Measurements from ENCODE around the gene MED9.

The MED9 gene

DNA sequence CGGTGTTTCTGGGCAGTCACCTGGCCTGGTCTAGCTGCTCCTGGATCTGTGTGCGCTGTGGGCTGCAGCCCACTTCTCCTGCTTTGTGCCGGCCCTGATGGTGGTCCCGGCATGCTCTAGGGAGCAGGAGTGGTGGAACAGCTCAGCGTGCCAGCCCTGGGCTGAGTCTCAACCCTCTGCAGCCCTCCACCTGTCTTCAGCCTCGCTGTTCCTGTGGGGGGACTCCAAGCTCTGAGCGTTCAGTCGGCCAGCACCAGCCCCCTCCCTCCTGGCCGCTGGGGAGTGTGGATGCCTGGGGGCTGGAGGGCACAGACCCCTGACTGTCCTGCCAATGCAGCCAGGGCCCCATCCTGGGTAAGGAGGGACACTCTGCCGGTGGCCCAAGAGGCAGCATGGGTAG lies 43.1 kb downstream of the MED9 start:
- no peak for DNase-seq

DNA sequence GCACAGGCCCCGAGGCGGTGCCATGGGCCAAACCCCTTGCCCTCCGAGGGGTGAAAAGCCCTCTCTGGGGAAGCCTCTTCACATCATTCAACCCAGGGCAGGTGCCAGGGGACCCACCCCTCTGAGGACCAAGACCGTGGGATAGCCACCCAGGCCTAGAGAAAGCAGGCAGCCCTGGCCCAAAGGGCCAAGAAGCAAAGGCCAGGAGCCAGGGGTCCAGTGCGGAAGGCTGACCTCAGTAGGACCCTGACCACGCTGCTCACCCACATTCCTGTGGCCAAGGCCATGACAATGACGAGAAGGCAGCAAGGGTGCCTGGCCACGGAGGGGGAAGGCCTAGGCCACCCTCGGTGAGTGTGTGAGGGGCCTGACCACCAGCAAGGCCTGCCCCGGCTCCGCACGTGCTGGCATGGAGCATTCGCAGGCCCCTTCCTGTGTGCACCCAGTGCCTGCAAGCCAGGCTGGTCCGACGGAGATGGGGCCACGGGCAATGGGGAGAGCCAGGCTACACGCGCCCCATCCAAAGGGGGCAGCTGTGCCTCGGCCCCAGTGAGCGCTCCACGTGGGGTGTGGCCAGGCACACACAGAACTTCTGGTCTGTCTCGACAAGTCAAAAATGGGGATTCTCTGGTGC lies 43.9 kb downstream of the MED9 start:
- DNase-seq = no peak

DNA sequence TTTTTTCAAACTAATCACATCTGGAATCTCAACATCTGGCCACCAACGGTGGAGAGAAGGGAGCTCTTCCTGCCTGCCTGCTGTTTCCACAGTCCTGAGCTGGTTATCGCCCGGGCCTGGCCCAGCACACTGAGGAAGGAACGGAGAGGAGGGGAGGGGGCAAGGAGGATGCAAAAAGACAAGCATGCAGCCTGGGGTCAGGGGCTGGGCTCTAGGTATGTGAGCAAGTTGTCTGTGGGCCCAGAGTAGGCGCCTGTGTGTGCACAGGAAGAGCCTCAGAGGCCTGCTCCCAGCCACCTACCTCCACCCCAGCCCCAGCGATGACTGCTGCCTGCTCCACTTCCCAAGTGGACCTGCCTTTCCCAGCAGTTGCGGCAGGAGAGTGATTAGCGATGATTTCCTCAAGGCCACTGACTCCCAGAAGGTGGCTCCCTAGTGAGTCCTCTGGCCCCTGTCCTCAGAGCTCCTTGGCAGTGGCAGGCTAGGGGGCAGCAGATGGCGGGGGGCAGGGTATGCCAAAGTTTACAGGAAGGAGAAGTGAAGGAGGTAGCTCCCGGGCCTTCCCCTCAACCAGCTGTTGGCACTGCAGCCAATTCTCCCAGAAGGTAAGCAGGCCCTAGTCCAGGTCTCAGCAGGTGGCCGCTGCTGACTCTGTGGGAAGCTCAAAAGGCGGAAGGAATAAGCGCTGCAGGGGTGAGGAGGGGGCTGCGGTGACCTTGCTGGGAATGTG lies 46.4 kb downstream of the MED9 start:
- DNase-seq = no peak

DNA sequence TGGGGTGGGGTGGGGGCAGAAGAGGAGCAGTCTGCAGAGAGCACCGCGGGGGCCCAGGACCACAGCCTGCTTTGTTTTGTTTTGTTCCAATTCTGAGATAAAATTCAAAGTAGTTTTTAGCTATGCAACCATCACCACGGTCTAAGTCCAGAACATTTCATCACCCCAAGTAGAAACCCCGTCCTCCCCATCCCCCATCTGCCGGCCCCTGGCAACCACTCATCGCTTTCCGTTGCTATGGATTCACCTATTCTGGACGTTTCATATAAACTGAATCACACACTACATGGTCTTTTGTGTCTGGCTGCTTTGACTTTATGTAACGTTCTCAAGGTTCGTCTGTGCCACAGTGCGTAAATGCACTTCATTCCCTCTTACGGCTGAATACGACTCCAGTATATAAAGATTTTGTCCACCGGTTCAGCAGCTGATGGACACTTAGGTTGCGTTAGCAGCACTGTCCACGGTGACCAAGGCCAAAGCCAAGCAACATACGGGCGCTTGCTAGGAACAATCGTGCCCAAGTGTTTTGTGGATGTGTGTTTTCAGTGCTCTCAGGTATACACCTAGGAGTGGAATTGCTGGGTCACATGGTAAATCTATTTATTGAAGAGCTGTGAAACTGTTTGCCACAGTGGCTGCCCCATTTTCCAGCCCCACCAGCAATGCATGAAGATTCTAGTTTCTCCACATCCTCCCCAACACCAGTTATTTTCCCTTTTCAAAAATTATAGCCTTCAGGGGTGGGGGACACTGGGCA lies 47.1 kb downstream of the MED9 start:
- no peak for DNase-seq

DNA sequence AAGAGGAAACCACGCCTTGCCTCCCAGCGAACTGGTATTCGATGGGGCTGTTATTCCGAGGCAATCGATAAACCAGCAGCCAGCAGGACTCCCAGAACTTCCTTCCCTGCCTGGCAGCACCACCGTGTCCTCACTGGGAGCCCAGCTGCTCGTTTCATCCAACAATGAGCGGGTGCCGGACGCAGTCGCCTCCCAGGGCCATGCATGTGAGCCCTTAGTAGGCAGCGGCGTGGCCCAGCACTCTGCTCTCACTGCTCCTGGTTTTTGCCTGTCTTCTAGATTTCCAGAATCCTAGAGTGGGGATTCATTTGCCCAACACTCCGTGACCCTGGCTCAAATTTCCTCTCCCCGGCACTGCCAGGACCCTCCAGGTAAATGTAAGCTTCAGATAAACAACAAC lies 48.5 kb downstream of the MED9 start:
- DNase-seq = no peak

DNA sequence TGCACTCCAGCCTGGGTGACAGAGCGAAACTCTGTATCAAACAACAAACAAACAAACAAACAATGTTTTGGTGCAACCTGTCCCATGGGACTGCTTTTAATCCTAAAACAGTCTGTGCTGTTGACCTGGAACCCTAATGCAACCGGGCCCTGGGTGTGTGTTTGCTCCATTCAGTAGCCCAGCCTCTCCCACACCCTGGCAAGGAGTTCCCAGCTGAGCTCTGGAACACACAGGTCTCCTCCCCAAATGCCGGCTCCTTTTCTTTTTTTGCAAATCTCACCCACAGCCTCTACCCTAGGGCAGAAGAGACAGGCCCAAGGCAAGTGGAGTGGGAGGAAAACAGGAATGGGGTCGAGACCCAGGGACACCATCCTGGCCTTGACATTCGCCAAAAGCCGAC lies 49.2 kb downstream of the MED9 start:
- DNase-seq = no peak

DNA sequence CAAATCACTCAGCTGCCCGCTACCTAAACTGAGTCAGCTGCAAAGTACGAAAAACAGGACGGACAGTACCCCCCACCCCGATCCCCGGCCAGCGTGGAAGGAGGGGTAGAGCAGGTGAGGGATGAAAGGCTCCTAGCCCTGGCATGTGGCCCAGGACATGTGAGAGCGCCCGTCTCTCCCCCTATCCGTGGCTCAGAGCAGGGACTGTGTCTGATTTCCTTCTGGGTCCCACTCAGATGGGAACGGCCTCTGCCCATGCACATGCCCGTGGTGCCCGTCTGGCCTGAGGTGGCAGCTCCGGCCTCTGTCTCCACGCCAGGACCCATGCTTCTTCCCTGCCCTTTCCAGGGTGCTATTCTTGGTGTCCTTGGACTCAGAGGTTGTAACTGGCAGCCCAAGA lies 49.6 kb downstream of the MED9 start:
- no peak for DNase-seq

DNA sequence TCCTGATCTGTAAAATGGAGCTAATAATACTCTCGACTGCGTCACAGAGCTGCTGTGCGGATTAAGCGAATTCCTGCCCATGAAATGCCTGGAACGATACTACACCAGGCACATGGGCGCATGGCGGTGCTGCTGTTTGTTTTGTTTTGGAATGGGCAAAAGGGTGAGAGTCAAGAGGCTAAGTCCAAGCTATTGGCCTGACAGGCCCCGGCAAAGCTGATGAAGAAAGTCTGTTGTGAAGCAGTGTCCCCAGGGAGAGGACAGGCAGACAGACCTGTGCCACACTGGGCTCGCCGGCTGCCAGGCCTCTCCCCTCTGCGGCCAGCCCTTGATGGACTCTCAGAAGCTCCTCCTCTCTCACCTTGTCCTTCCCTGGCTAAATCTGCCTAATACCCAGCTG lies 50.7 kb downstream of the MED9 start:
- DNase-seq = no peak

DNA sequence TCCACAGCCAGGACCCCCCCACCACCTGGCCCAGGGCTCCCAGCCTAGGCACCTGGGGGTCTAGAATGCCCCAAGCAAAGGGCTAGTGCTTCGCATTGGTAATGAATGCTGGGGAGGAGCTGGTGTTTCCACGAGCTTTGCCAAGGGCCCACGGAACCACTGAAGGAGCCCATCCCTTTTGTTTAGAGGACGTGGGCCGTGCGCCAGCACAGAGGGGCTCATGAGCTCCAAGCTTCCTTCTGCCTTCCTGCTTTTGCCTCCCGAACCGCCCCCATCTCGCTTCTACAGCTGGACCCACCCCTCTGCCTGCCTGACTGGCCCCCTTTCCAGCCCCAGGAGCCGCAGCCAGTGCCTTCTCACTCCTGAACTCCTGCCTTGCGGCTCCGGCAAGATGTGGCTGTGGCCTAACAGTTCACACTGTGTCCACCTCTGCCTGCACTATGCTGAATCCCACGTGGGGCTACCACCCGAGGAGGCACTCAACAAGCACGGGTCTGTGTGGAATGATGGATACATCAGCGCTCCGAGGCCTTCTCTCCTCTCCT lies 51.2 kb downstream of the MED9 start:
- DNase-seq = no peak

DNA sequence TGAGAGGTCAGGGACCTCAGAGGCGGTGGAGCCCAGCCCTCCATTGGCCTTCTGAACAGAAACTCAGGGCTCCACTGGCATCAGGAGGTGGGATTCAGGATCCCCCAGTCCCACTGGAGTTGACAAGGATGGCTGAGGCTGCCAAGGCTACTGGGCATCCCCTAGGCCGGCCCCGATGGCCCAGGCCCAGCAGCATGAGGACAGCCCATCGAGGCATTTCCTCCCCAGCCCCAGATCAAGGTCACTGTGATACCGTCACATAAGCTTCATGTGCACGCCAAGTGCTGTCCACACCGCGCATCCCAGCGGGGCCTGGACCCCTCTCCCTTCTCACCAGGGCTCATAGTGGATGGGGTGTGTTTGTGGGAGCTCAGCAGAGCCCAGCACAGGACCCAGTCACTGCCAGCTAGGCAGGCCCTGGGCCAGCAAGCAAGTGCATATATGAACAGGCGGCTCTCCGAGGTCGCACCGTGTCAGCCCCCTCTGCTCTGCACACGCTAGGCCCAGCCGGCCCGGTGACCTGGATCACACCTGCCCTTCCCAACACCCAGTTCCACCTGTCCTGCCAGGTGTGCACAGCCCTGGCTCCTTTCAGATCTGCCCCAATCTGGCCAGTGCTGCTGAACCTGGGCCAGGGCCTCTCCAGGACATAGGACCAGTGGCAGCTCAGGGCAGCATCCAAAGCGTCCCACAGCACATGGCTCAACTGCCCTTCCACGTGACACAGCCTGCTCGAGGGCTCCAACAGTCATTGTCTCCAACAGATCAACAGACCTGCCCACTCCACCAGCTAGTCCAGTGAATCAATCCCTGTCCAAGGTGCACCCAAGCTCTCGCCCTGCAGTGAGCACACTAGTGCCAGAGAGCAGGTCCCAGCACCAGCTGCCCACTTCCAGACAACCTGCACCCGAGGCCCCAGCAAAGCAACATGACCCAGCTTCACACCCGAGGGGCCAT lies 52.2 kb downstream of the MED9 start:
- DNase-seq = no peak

DNA sequence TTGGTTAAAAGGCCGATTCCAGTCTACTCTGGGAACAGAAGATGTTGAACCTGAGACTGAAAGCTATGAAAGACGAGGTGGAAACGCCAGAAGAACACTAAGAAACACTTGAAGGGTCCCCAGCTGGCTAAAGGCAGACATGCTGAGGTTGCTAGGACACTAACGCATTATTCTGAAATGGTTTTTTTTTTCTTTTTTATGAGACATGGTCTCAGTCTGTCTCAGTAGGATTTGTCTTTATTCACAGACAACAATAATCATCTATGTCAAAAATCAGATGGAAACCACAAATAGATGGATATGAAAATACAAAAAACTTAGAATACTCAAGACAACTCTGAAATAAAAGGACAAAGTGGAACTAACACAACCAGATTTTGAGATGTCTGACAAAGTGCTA lies 54.4 kb downstream of the MED9 start:
- no peak for DNase-seq

DNA sequence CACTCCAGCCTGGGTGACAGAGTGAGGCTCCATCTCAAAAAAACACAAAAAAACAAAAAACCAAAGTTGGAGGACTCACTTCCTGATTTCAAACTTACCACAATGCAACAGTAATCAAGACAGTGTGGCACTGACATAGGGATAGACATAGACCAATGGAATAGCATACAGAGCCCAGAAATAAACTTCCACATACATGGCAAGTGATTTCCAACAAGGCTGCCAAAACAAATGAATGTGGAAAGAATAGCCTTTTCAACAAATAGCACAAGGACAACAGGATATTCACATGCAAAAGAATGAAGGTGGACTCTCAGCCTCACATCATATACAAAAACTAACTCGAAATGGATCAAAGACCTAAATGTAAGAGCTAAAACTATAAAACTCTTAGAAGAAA lies 56.2 kb downstream of the MED9 start:
- DNase-seq = no peak

DNA sequence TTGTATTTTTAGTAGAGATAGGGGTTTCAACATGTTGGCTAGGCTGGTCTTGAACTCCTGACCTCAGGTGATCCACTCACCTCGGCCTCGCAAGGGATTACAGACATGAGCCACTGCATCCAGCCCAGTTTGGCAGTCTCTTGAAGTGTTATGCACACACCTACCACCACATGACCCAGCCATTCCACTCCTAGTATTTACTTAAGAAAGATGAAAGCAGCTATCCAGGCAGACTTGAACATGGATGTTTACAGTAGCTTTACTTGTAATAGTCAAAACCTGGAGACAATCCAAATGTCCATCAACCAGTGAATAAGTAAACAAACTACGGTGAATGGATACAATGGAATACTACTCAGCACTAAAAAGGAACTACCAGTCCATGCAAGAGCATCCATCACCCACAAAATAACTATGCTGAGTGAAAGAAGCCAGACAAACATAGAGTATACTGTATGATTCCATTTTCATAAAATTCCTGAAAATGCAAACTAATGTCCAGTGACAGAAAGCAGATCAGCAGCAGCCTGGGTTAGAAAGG lies 57.2 kb downstream of the MED9 start:
- DNase-seq = no peak

DNA sequence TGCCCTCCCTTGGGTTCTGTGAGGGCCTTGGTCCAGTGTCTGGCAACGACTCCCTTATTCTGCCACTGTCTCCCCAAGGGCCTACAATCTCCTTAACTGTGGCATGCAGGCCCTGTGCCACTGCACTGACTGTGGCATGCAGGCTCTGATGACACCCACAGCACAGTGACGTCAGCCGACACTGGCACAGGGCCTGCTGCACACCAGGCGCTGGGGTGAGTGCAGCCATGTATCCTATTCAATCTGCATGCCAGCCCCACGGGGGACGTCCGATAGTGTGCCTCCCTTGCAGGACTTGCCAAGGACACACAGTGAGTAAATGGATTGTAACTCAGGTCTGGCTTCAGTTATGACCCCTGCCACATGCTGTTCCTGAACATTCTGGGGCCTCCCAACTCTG lies 59.2 kb downstream of the MED9 start:
- no peak for DNase-seq

DNA sequence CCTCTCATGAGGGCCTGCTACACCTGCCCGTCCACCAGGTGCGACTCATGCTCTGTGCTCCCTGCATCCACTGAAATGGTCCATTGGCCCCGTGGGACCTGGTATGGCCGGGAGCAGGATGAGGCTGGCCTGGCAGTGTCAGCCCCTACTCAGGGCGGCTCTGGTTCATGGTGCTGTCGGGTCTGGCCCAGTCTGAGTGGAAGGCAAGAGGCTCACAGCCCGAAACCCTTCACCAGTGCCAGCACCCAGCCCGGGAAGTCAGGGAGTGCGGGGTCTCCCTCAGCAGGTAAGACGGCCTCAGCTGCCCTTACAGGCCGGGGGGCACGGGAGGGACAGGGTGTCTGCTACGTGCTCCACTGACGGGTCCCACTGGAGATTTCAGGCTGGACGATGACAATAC lies 59.9 kb downstream of the MED9 start:
- DNase-seq = no peak

DNA sequence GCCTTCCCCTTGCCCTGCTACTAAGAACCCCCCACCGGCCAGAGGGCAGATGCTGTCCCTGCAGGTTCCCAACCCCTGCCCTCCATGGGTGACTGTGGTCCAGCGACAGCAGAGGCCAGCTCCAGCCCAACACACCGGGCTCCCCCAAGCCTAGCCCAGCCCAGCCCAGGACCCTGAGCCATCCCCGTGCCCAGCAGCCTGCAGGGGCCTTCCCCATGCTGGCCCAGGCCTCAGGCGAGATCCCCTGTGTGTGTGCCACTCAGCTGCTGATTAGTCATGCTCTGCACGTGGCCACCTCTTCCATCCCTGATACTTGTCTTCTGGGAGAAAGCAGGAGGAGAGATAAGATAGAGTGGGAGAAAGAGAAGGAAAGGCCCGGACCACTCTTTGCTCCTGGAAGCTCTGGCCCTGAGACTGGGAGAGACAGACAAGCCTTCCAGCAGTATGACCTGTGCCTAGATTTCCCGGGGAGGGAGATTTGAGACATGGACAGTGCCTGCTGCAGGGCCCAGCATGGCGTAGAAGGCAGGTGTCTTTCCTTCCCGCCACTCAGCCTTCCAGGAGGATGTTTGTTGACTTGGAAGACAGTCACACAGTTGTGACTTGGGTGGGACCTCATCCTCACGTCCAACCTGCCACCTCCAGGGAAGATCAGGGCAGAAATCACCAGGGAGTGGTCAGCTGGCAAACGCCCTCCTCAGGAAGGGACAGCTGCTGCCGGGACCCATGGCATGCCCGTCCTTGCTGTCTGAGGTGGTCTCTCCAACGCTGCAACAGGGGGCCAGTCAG lies 60.7 kb downstream of the MED9 start:
- no peak for DNase-seq

DNA sequence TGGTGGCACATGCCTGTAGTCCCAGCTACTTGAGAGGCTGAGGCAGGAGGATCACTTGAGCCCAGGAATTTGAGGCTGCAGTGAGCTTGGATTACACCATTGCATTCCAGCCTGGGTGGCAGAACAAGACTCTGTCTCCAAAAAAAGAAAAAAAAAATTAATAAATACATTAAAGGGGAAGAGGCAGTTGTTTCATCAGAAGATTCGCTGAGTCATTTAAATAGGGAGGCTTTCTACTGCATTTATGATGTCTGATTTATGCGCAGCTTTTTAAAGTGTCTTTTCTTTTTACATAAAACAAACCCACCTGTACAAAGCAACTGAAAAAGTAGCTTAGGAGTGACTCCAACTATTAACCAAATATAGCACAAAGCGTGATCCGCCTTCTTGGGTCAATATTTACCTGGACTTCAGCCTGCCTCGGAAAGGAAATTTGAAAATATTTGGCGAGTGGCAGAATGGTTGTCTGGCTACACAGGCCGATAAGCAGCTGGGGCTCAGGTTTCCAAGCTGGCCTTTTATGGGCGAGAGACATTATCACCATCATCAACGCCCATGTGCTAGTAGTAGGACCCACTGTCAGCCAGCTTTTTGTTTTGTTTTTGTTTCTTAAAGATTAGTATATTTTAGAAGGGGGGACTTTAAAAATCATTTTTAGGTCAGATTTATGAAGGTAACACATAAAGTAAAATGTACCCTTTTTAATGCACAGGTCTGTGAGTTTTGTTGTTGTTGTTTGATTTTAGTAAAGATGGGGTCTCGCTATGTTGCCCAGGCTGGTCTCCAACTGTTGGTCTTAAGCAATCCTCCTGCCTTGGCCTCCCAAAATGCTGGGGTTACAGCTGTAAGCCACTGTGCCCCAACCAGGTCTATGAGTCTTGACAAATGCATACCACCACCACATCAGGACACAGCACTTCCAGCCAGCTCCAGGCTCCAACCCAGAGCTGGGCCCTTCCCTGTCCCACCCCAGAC lies 61.9 kb downstream of the MED9 start:
- peak; percentile 82 for DNase-seq

DNA sequence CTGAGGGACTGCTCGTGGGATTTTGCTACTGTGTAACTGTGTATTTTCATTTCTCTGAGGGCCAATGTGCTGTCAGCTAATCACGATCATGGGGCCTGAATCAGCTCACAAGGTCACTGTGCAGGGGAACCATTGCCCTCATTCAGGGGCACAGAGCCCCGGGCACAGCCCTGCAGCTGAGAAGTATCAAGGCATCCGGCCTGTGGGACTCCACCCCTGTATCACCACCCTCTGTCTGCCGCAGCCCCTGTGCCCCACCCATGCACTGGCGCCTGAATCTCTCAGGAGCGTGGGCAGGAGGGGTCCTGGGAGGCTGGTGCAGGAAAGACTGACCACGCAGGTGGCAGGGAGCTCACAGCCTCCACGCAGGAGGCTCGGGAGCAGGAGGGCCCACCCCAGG lies 62.8 kb downstream of the MED9 start:
- no peak for DNase-seq

DNA sequence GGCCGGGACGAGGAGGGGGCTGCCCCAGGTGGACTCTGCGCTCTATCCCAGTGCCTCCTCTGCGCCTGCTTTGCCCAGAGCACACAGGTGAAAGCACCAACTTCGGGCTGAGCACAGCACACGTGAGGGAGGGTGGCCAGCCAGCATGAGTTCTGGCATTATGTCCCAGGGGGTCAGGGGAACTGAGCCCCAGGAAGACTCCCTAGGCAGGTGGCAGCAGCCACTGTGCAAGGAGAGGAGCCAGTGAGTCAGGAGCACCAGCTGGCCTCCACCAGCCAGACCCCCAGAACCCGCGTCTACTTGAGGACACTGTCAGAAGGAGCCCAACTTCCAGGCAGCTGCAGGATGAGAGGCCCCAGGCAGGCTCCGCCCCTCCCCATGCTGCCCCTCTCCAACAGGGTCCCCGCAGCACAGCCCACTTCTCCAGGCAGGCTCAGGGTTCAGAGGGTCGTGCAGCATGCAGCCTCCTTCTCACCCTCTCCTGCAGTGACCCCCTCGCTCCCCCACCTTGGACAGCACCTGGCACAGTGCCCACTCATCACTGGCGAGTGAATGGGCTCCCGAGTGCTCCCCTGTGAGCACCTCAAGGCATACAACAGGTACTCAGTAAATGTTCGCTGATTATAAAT lies 63.6 kb downstream of the MED9 start:
- DNase-seq = no peak

All from NCI-H1417 treated with DMSO at 0.1 percent for 48 hours (cell line).